PFSK-1 (cell line): ENCODE results near the gene KREMEN1.

ENCODE experiments used
- FOXP2 ChIP-seq: optimal IDR thresholded peaks from 2 replicates; pipeline ENCODE3; 2011; ENCODE audit warnings: borderline replicate concordance, control low read depth, inconsistent platforms; ENCODE audit not compliant: insufficient read depth; ENCODE audit errors: extremely low read length, extremely low read depth
- POLR2AphosphoS5 ChIP-seq: IDR thresholded peaks from 2 replicates; pipeline ENCODE4 v1.6.1; 2012; ENCODE audit warnings: low read depth, mild to moderate bottlenecking, control low read depth, low read length, moderate library complexity
- SIN3A ChIP-seq: IDR thresholded peaks from 2 replicates; pipeline ENCODE4 v1.6.1; 2012; ENCODE audit warnings: mild to moderate bottlenecking, low read length, moderate library complexity, borderline replicate concordance; ENCODE audit not compliant: insufficient read depth
- TAF1 ChIP-seq: IDR thresholded peaks from 2 replicates; pipeline ENCODE4 v1.6.1; 2012; ENCODE audit warnings: low read length, control low read depth, borderline replicate concordance; ENCODE audit not compliant: insufficient read depth
- TF ChIP-seq, protein P1 (sequence below), 2 experiments: IDR thresholded peaks; 2 replicates each; pipeline versions ENCODE4 v1.6.1 to v1.8.0; 2011 to 2012; ENCODE audit warnings: low read depth in 2 of 2, low read length in 2 of 2, control low read depth in 1 of 2, inconsistent platforms in 1 of 2, mild to moderate bottlenecking in 1 of 2, moderate library complexity in 1 of 2; ENCODE audit not compliant: insufficient read depth in 1 of 2

Gene KREMEN1

DNA sequence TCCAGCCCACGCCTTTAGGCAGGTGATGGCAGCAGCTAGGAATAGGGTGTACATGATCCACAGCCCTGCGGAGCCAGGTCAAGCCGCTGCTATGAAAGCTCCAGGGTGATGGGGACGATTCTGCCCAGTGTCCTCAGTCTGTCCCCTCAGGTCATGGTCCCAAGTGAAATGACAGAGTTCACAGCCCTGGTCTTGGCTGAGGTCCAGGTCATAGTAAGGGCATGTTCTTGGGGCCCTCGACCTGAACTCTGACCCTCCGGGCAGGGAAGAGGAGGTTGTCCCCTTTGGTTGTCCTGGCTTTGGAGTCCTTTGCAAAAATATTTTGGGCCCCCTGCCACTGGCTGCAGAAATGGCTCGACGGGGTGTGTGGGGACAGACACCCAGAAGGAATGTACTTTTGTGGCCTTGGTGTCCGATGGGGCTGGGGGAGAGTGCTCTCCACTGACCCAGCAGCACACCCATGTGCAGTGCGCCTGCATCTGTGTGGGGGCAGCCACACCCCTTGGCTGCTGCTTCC is 18.5 kb upstream of the KREMEN1 start:
- TF ChIP-seq, protein P1, sequence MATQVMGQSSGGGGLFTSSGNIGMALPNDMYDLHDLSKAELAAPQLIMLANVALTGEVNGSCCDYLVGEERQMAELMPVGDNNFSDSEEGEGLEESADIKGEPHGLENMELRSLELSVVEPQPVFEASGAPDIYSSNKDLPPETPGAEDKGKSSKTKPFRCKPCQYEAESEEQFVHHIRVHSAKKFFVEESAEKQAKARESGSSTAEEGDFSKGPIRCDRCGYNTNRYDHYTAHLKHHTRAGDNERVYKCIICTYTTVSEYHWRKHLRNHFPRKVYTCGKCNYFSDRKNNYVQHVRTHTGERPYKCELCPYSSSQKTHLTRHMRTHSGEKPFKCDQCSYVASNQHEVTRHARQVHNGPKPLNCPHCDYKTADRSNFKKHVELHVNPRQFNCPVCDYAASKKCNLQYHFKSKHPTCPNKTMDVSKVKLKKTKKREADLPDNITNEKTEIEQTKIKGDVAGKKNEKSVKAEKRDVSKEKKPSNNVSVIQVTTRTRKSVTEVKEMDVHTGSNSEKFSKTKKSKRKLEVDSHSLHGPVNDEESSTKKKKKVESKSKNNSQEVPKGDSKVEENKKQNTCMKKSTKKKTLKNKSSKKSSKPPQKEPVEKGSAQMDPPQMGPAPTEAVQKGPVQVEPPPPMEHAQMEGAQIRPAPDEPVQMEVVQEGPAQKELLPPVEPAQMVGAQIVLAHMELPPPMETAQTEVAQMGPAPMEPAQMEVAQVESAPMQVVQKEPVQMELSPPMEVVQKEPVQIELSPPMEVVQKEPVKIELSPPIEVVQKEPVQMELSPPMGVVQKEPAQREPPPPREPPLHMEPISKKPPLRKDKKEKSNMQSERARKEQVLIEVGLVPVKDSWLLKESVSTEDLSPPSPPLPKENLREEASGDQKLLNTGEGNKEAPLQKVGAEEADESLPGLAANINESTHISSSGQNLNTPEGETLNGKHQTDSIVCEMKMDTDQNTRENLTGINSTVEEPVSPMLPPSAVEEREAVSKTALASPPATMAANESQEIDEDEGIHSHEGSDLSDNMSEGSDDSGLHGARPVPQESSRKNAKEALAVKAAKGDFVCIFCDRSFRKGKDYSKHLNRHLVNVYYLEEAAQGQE (IDR thresholded peaks at IDR 0.05; ENCODE audit: insufficient read depth in 1 of 2, low read depth in 2 of 2, low read length in 2 of 2): no peak
- no peak for TF ChIP-seq SIN3A

DNA sequence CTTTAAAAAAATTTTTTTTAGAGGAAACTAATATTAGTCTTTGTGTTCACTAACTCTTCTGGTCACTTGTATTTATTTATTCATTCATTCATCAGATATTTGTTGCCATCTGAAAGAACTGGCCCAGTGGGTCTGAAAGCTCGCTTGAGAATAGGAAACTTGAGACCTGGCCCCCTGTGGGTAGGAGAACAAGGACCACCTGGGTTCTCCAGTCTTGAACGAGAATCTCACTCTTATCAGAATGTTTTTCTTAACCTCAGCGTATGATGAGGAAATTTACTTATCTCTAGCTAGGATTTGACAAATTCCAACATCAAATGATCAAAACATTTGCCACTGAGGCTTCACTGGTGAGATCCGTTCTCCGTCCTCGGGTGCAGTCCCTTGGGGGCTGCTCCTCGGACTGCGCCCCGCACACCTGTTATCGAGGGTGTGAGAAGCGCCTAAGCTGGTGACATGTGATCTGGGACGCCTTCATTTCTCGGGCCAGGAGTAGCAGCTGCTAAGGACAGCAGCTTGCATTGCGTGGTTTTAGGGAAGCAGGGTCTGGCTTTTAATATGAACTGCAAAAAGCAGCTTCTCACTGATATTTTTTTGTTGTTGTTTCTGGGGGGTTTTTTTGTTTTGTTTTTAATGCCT is 17.5 kb upstream of the KREMEN1 start:
- TF ChIP-seq SIN3A (no peak), TAF1 (no peak), FOXP2 (no peak), POLR2AphosphoS5 (no peak)
- TF ChIP-seq, protein P1 (IDR thresholded peaks at IDR 0.05; ENCODE audit: insufficient read depth in 1 of 2, low read depth in 2 of 2, low read length in 2 of 2): no peak

DNA sequence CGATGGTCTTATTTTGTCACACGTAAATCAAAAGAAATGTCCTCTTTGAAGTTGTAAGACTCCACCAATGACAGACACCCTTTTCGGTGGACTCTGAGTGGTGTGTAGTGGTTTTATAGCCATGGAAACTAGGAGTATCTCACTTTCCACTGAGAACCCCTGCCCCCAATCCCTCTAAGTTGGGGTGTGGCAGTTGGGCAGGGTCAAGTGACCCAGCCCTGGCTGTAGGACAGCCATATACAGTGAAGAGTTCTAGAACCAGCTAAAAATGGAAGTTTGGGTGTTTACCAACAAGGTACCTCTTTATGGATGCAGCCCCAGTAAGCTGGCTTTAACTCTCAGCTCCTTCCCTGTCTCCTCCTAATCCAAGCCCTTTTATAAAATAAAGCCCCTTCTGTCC is 16.4 kb upstream of the KREMEN1 start:
- no peak for TF ChIP-seq SIN3A
- TF ChIP-seq TAF1: no peak
- TF ChIP-seq, protein P1 (IDR thresholded peaks at IDR 0.05; ENCODE audit: insufficient read depth in 1 of 2, low read depth in 2 of 2, low read length in 2 of 2): no peak
- TF ChIP-seq FOXP2: no peak
- no peak for TF ChIP-seq POLR2AphosphoS5

GRCh38 chr22:29060251-29060869 is 12.5 kb upstream of the KREMEN1 start:
- no peak for TF ChIP-seq TAF1
- no peak for TF ChIP-seq SIN3A
- TF ChIP-seq POLR2AphosphoS5: no peak
- TF ChIP-seq, protein P1 (IDR thresholded peaks at IDR 0.05; ENCODE audit: insufficient read depth in 1 of 2, low read depth in 2 of 2, low read length in 2 of 2): no peak
- no peak for TF ChIP-seq FOXP2

DNA sequence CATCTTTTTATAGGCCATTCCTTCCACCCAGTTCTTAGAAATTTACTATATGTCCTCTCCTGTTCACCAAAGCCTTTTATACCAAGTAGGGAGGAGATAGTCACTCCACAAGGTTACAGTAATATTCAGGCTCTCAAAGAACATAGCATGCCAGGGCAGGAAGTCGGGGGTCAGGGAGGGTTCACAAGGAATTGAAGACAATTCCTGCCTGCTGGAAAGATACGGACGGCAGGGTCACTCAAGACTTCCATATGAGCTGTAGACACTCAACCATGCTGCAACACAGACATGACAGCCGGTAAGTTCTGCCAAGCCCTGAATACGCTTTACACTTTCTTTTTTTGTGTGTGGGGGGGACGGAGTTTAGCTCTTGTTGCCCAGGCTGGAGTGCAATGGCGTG is 11.9 kb upstream of the KREMEN1 start:
- TF ChIP-seq FOXP2 (no peak), SIN3A (no peak), POLR2AphosphoS5 (no peak), TAF1 (no peak)
- TF ChIP-seq, protein P1 (IDR thresholded peaks at IDR 0.05; ENCODE audit: insufficient read depth in 1 of 2, low read depth in 2 of 2, low read length in 2 of 2): no peak
